Medulla oblongata (tissue), 1 donor: ENCODE measurements around the gene AP3S2.
"Not testable (repeated sequence)": the region's sequence is repeated elsewhere in the genome, so short reads cannot be mapped to it uniquely, and the experiment has no call there.

Source experiments
- DNase-seq: peaks from one replicate; pipeline ENCODE4 v3.0.0-alpha.2; 2015; ENCODE audit errors: extremely low spot score

The AP3S2 gene

DNA sequence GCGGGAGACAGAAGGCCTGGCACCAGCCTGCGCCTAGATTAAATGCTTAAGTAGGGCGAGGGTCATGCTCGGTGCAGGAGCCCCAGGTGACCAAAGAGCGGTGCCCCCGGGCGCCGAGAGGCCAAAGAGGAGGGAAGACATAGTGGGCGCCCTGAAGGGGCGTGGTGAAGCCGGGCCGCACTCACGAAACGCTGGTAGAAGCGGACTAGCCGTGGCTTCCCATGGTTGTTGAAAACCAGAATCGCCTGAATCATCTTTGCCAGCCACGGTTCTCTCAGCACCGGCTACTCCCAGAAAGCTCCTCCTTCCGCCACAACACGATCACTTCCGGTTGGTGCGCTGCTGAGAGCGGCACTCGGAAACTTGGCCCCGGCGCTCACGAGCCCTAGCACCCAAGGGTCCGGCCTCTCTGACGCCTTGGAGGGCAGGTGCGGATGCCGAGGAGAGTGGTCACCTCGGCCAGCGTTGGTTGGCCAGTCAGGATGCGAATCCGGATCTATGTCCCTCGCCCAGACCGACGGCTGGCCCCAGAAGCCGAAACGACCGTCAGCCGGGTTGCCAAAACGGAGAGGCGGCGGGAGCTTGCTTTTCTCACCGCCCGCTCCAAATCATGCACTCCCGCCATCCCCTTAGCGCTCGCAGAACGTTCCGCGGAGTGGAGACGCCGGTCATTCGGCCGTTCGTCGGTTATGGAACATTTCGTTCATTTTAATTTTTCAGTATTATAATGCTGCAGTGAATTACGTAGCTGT is at the start of gene AP3S2:
AP3S2 (minus strand) TSS at position 299 of the 752 bp plus-strand sequence; CDS start at position 254, 45 bp downstream.
- DNase-seq = peak; percentile 94

DNA sequence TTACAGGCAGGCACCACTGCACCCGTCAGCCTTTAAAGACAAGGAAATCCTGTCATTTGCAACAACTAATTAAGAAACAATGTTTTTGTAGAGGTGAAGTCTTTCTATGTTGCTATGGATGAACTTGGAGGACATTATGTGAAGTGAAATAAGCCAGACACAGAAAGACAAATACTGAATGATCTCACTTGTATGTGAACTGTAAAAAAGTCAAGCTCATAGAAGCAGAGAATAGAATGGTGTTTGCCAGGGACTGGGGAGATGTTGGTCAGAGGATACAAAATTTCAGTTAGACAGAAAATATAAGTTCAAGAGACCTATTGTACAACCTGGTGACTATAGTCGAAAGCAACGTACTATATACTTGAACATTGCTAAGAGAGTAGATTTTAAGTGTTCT is 46.1 kb upstream of the AP3S2 start:
- DNase-seq = no peak

DNA sequence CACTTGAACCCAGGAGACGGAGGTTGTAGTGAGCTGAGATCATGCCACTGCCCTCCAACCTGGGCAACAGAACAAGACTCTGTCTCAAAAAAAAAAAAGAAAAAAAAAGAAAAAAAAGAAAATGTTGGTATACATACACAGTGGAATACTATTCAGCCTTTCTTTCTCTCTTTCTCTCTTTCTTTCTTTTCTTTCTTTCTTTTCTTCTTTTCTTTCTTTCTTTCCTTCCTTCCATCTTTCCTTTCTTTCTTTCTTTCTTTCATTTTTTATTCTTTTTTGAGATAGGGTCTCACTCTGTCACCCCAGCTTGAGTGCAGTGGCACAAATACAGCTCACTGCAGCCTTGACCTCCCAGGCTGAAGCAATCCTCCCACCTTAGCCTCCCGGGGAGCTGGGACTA is 45.6 kb upstream of the AP3S2 start:
- DNase-seq = not testable (repeated sequence)

DNA sequence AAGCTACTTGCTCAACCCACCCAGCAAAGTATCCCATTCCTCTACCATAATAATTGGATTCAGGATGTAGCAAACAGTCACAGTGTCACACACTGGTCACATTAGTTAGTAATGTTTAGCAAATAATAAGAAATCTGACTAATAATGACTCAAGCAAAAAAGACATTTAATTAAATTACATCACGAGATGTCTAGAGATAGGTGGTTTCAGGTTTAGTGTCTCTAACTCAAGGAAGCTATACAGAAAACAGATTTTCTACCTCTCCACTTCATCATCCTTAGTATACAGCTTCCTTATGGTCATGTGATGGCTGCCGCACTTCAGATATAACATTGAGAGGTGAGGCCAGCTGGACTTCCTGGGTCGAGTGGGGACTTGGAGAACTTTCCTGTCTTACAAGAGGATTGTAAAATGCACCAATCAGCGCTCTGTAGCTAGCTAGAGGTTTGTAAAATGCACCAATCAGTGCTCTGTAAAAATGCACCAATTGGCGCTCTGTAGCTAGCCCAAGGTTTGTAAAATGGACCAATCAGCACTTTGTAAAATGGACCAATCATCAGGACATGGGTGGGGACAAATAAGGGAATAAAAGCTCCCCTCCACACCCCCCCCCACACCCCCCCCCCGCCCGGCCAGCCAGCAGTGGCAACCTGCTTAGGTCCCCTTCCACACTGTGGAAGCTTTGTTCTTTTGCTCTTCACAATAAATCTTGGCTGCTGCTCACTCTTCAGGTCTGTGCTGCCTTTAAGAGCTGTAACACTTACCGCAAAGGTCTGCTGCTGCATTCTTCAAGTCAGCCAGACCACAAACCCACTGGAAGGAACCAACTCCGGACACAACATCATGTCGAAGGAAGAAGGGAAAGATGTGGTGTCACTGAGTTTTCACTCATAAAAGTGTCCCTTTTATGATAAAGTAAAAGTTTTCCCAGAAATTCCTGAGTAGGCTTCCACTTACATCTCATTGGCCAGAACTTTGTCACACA is 43.9 kb upstream of the AP3S2 start:
- no peak for DNase-seq

DNA sequence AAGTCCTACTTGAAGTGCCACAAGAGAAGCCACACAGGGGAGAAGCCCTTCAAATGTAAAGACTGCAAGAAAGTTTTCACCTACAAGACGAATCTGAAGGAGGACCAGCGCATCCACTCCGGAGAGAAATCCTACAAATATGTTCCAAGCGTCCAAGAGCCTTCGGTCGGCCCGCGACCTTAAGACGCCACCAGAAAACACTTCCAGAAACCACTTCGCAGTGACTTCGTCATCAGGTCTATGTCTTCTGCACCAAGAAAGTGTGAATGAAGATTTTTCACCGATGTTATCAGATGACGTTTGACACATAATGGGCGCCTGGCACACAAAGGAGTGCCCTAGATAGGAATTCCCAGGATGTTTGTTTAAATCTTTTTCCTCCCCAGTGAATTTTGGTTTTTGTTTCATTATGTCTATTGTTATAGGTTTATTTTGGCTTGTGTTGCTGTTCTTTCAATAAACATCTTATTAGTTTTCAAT is 43.0 kb upstream of the AP3S2 start:
- no peak for DNase-seq

DNA sequence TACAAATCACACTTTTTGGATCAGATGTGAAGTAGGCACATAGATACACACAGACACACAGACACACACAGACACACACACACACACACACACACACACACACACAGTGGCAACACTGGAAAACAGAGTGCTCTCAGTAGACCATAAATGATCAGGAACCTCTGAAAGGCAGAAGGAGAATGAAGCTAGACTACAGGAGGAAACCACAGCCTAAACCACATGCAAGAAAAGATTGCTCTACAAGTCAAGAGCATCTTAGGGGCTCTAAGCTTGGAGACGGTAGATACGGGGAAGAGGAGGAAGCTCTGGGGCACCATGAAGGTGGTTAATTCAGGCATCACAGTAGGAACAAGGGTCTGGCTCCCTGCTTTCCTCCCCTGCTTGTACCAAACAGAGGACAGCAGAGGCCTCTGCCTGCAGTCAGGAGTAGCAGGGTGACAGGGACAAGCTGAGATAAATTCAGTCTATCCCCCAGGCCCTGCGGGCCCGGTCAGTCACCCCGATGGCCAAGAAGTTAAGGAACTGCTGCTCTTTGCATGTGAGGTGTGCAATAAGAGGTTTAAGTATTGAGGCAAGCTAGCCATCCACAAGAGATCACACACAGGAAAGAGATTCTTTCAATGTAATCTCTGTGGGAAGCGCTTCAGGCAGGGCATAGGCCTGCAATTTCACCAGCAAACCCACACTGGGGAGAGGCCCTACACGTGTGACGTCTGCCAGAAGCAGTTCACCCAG is 42.4 kb upstream of the AP3S2 start:
- no peak for DNase-seq

DNA sequence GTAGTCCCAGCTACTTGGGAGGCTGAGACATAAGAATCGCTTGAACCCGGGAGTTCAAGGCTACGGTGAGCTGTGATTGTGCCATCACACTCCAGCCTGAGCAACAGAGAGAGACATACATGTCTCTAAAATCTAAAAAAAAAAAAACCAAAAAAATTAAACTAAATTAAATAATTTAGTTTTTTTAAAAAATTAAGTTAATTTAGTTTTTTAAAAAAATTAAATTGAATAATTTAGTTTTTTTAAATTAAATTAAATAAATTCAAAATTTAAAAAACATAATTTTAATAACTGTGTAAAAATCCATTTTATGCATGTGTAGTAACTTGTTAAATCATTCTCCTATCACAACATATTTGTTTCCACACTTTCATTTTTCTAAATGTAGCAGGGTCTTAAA is 39.1 kb upstream of the AP3S2 start:
- no peak for DNase-seq

DNA sequence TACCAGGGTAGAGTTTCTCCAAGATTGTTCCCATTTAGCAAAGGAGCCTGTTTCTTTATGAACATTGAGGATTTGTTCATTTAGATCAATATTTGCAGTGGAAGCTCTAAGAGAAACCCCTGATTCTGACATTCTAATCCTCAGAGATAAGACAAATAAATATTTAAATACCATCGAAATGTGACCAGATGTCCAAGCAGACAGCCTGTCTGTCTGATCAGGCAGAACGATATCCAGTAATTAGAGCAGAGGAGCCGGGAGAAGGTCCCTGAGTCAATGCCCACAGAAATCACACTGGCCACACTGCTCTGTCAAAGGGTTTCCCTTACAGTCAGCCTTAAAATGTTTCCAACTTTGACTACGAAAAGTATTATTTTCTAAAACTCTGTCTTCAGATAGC is 34.6 kb upstream of the AP3S2 start:
- DNase-seq = no peak

DNA sequence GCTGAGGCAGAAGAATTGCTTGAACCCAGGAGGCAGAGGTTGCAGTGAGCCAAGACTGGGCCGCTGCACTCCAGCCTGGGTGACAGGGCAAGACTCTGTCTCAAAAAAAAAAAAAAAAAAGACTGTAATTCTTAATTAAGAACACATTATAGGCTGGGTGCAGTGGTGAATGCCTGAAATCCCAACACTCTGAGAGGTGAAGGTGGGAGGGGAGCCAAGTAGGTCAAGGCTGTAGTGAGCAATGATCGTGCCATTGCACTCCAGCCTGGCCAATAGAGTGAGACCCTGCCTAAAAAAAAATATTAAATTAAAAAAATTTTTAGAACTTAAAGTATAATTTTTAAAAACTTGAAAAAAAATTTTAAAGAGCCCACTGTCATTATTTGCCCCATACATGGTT is 32.4 kb upstream of the AP3S2 start:
- DNase-seq = no peak

DNA sequence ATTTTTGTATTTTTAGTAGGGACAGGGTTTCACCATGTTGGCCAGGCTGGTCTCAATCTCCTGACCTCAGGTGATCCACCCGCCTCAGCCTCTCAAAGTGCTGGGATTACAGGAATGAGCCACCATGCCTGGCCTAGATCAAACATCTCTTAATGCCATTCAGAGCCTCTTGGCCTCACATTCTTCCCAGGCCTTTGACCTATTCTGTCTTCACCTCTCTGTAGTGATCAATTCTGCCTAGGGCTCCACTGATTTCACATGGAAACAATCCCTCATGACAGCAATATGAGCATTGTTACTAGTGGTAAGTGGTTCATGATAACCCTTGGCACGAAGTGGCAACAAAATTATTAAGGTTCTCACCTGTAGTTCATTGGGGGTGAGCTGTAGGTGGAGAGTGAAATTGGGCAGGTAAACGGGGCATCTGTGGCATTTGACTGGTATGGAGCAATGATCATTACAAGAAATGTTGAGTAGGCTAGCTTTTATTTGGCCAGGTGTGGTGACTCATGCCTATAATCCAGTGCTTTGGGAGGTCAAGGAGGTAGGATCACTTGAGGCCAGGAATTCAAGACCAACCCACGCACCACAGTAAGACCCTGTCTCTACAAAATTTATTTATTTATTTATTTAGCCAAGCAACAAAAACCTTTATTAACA is 23.8 kb upstream of the AP3S2 start:
- DNase-seq = no peak

DNA sequence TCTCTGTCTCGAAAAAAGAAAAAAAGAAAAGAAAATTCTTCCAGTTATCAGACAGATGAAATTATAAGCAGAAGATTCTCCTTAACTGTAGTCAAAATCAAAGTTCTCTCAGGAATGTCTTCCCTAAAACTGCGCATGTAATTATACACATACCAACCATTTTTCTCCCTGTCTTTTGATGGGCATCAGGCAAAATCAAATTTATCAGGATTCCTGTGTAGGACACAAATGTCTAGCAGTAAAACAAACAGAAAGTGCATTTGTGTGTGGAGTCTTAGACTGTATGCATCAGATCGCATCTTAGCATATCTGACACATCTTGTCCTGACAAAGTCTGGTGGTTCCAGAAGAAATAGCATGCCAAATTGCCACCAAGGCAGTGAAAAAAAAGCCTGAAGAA is 22.9 kb upstream of the AP3S2 start:
- DNase-seq = no peak

DNA sequence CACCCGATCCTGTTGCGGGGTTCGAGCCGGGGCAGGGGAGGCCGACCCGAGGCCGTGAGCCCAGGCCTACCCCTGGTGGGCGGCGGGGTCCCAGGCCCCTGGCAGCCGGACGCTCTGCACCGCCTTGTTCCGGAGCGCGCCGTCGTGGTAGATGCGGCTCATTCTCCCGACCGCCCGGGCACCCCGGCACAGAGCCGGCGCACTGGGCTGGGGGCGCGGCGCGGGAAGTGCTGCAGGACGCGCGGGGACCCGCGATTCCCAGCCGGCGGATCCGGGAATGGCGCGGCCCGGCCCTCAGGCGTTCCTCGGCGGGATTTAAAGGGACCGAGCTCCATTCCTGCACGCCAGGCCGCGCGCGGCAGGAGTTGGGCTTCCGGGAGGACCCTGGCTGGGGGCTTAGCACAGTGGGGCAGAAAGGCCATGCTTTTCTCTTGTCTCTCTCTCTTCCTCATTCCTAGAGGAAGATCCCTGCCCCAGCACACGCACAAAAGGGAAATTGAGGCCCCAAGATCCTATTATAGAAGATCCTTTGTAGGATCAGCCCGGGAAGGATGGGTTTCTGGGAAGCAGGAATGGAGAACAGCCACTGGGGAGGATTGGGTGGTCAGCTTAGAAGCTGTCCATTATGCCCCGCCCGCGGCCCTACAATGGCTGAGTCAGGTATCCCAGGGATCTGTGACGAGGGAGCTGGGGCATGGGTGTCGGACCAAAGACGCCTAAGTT is 19.0 kb upstream of the AP3S2 start, which contains the start of gene ARPIN:
ARPIN (minus strand) TSS at position 279 of the 723 bp plus-strand sequence; CDS start at position 162, 117 bp downstream.
- DNase-seq = peak; percentile 27

DNA sequence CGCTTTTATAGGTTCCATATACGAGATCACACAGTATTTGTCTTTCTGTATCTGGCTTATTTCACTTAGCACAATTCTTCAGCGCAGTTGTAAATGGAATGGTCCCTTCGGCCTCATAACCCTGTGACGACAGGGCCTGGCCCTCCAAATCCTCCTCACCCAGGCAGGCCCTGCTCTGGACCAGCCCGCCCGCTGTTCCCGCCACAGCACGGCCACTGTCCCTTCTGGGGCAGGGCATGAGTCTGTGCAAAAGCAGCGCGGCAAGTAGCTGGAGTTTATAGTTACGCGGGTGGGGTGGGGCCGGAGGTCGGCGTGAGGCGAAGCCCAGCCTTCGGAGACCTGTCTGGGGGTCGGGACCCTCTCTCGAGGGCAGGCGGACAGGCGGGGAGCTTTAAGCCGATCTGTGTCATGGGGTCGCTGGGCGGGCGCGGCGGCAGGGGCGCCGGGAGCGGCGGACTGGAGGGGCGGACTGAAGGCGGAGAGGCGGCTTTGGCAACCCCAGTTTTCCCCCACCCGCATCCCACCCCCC is 18.4 kb upstream of the AP3S2 start:
- peak; percentile 34 for DNase-seq

DNA sequence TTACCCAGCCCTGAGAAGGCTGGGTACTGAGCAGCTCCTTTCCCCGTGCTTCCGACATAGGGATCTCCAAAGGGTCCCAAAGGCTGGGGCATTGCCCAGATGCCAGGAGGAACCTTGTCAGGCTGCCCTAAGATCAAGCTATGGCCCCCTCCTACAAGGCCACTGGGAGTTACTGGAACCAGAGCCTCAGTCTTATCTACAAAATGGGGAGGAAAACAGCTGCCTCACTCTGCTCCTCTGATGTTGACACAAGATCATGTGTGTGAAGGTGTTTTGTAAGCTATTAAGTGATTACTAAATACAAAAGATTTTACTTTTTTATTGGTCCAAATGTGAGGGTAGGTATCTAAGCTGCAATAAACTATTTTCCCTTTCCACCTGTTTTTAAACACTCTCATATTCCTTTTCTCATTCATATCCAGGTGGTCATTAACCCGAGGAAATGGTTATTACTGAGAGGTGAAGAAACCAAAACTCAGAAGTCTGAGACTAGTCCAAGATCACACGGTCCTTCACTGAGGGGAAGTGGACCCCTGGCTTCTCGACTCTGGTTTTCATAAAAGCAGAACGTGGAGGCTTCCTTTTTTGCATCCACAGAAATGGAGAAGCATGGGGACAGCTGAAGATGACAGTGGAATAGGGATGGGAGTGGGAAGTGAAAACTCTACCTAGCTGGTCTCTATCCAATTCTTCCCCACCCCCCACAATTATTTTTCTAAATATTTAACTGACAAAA is 17.3 kb upstream of the AP3S2 start:
- DNase-seq = peak; percentile 63

DNA sequence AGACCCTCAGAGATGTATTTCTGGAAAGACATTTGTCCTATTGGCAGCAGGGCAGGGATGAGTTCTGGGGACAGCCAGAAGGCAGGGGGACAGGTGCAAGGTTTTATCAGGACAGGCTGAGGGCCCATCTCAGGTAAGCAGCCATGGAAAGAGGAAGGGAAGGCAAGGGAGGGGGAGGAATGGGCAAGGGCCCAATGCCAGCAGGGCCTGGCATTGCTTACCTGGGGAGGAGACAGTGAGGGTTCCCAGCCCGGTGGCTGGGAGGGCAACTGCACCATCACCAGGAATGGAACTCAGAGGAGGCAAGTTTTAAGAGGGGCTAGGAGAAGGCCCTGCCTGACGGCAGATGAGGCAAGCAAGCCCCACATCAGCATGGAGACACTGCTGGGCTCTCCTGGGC is 15.8 kb upstream of the AP3S2 start:
- no peak for DNase-seq

DNA sequence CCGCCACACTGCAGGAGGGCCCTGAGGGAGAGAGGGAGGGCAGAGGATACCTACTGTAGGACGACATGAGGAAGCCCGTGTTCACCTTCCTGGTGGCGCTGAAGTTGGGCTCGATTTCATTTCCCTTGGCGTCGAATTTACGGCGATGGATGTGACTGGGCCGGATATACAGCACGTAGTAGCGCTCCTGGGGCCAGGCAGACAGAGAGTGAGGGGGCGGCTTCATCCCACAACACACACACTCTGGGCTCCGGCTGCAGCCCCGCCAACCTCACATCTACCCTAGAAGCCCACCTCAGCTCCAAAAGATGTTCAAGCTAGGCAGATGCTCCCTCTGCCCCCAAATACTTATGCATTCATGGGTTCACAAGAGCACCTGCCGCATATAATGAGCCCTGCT is 14.4 kb upstream of the AP3S2 start:
- DNase-seq = no peak

DNA sequence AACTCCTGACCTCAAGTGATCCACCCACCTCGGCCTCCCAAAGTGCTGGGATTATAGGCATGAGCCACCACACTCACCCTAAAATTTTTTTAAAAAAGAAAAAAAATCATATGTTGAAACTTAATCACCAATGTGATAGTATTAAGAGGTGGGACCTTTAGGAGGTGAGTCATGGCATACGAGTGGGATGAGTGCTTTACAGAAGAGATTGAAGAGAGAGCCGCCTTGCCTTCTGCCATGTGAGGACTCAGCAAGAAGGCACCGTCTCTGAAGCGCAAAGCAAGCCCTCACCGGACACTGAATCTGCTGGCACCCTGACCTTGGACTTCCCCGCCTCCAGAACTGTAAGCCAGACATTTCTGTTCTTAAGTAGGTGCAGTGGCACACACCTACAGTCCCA is 13.5 kb upstream of the AP3S2 start:
- no peak for DNase-seq

DNA sequence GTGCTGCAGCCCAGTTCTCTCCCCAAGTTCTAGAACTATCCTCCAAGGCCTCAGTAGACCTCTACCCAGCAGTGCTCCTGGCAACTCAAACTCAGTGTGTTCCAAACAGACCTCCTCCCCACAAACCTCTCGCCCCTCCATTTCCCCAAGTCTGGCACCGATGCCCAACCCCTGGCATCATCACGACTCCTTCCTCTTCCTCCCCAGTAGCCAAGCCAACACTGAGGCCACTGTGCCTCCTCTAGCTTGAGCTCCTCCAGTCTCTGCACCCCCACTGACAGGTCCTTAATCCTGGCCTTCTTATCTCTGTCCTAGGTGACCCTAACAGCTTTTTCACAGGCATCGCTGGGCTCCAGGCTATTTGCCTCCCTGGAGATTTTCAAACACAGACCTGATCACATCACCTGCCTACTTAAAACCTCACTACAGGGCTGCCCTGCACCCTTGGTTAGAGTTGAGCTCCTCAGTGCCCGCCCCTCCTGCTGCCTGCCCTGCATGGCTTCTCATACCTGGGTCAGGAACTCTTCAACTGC is 12.1 kb upstream of the AP3S2 start:
- DNase-seq = no peak

DNA sequence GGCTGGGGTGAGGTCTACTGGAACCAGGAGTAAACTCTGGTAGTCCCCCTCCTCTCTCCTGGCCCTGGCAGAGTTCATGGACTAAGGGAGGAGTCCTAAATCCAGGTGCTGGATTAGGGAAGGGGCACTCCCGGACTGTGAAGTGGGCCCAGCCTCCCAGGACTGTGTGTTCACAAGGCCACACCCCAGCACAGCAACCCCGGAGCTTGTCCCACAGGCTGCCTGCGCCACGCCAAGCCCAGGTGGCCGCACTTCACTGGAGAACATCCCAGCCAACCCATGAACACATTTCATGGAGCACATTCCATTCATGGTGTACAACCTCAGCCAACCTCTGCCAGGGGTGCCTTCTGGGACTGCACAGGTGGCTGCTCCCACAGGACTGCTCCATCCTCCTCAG is 10.7 kb upstream of the AP3S2 start:
- DNase-seq = no peak

DNA sequence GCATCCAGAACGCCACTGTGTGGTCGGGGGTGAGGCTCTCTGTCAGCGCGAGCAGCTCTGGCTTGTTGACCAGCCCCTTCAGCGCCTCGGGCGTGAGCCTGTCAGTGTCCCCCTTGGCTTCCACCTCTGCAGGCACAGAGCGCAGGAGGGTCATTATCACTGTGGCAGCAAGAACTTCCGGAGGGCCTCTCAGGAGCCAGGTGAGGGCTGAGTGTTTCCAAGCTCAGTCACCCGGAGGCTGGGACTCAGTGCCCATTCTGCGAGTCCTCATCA is 10.0 kb upstream of the AP3S2 start:
- DNase-seq = no peak
